ENCODE results near the gene CACNA1I.

DNA sequence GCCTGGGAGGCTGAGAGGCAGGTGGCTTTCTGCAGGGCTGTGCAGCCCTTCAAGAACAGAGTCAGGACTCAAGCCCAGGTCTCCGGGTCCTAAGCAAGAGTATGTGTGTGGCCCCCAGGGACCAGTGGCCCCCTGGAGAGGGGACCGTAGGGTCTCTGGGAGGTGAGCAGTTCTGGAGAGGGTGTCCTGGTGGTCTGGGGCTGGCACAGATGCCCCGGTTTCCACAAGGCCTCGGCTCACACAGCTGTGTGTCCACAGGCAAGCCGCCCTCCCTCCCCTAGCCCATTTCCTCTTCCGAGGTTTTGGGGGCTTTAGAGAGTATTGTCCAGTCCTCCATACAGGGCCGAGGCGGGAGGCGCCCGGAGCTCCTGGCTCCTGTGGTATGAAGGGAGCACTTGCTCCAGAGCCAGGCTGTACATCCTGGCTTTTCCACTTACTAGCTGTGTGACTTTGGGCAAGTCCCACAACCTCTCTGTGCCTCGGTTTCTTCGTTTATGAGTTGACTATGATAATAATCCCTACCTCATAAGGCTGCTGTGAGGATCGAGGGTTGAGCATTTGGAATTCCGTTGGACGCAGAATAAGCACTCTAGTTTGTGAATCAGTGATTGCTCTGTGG lies 34.6 kb upstream of the CACNA1I start:
- TF ChIP-seq, protein P1, sequence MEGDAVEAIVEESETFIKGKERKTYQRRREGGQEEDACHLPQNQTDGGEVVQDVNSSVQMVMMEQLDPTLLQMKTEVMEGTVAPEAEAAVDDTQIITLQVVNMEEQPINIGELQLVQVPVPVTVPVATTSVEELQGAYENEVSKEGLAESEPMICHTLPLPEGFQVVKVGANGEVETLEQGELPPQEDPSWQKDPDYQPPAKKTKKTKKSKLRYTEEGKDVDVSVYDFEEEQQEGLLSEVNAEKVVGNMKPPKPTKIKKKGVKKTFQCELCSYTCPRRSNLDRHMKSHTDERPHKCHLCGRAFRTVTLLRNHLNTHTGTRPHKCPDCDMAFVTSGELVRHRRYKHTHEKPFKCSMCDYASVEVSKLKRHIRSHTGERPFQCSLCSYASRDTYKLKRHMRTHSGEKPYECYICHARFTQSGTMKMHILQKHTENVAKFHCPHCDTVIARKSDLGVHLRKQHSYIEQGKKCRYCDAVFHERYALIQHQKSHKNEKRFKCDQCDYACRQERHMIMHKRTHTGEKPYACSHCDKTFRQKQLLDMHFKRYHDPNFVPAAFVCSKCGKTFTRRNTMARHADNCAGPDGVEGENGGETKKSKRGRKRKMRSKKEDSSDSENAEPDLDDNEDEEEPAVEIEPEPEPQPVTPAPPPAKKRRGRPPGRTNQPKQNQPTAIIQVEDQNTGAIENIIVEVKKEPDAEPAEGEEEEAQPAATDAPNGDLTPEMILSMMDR (conservative IDR thresholded peaks at IDR 0.05), result no peak
- TF ChIP-seq ZFX (IDR thresholded peaks at IDR 0.05), result no peak
